Tibial nerve (tissue), 3 donors: Measurements from ENCODE around the gene TUBA1B.

ENCODE experiments used
- CTCF ChIP-seq, 5 experiments: fragments of 200-600 bp in 3 of 5; fragments of 450-650 bp in 2 of 5; sonication (generic) in 3 of 5; IDR thresholded peaks; one replicate each; pipeline ENCODE4 v1.5.1; 2016 to 2019; ENCODE audit warnings: antibody characterized with exemption in 5 of 5, mild to moderate bottlenecking in 3 of 5, moderate library complexity in 2 of 5
- POLR2A ChIP-seq, 2 donors: fragments of 450-650 bp; IDR thresholded peaks; one replicate each; pipeline ENCODE4 v1.6.1; 2017; ENCODE audit warnings: antibody characterized with exemption in 2 of 2, mild to moderate bottlenecking in 2 of 2, moderate library complexity in 2 of 2

GRCh38 chr12:49094975-49095365 is 36.2 kb downstream of the TUBA1B start:
- no peak for TF ChIP-seq CTCF (IDR thresholded peaks at IDR 0.05)
- TF ChIP-seq POLR2A (IDR thresholded peaks at IDR 0.05) = no peak
